Stromal cell of bone marrow (primary cell): ENCODE results near the gene HYAL4.

Experiments
- DNase-seq: peaks from one replicate; pipeline ENCODE4 v3.0.0-alpha.2; 2012; ENCODE audit warnings: low read depth

HYAL4 gene

DNA sequence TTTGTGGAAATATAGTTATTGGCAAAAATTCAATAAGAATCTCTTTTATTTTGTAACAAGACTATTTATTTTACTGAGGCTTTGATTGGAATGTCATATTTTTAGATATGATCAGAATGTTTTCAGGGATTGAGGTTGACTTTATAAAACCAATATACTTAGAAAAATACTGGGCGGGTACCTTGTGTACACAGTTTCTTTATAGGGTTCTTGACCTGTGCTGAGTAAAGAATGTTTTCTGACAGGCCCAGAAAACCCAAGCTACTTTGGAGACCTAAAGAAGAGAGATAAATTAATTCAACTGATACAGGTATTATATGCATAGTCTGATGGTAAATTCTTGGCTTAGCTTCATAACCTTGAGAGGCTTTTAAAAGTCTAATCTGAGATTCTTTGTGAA lies 56.1 kb downstream of the HYAL4 start:
- DNase-seq = no peak

- no peak for DNase-seq
Observed at GRCh38 chr7:123905714-123906113, 60.7 kb downstream of the HYAL4 start.

DNA sequence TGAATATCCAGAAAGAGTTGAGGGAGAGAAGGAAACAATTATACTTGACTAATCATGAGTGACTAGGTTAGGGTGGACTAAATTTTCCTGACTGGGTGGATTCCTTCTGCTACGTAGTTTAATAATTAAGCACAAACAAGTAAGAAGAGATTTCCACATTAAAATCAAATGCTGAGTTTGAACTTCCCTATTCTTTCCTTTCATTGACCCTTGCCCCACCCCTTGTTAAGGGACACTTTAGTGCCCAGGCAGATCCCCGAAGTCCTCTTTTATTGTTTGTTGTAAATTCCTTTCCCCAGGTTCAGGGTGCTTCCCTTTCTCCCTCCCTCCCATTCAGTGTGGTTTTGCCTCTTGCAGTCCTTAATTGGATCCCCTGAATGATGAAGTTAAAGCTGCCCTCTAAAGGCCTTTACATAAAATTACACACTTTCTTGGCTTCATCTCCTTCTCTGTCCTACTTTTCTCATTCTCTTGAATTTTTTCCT lies 71.3 kb downstream of the HYAL4 start:
- no peak for DNase-seq

GRCh38 chr7:123917878-123918277 lies 72.9 kb downstream of the HYAL4 start:
- DNase-seq = no peak

- no peak for DNase-seq
Observed at GRCh38 chr7:123918309-123918708, 73.3 kb downstream of the HYAL4 start.

DNA sequence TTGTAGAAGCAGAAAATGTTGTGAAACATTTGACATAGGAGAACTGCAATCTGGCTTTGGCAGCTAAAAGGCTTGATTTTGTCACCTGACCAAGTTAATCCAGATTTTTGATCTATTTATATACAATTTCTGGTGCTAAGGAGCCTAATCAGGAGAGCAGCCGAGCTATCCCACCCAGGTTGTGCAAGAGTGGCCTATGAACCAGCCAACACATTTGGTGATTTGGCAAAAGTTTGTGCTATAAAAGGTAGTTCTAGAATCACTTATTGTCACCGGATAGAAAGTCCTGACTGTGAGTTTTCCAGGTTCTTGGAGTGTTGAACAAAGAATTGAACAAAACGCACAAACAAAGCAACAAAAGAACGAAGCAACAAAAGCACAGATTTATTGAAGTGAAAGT lies 78.6 kb downstream of the HYAL4 start:
- no peak for DNase-seq

DNA sequence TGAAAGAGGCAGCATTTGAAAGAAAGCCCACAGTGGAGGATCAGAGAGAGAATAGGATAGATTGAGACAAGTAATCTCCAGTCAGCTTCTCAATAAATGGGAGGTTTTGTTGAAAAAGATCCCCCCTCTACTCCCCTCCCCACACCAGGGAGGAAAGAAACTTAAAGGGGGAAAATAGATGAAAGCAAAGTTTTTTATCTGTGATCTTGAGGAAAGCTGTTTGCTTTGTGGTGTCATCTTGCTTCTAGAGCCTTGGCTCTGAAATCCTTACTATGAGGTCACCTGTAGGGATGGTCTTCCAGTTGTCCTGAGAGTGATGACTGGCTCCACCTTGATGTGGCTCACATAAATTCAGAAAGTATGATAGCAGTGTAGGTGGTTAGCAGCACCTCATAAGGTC lies 80.0 kb downstream of the HYAL4 start, which contains the start of gene SPAM1:
Gene SPAM1, plus strand, starts transcription at position 301 of the 400 bp plus-strand sequence. CDS start 28,330 bp downstream, outside the sequence.
- no peak for DNase-seq
